ENCODE results near the gene CYB561D1.

CYB561D1 gene

GRCh38 chr1:109513110-109513710, 19.3 kb downstream of the CYB561D1 start:
- no peak overlapping the region for H3K4me3 ChIP-seq (replicated peaks; ENCODE audit: low read depth, low read length)
- H3K27me3 ChIP-seq (replicated peaks; ENCODE audit: control insufficient read depth, insufficient read depth, low read length): no peaks in the 10 kb centered on the region
- TF ChIP-seq CTCF (IDR thresholded peaks at IDR 0.05; ENCODE audit: insufficient read depth, low read length, poor library complexity, severe bottlenecking): no peak
- no peaks in the 10 kb centered on the region for H3K36me3 ChIP-seq (ENCODE audit: control insufficient read depth, insufficient read depth, low read length)
- DNase-seq (ENCODE audit: extremely low read depth, insufficient read length): no peak

DNA sequence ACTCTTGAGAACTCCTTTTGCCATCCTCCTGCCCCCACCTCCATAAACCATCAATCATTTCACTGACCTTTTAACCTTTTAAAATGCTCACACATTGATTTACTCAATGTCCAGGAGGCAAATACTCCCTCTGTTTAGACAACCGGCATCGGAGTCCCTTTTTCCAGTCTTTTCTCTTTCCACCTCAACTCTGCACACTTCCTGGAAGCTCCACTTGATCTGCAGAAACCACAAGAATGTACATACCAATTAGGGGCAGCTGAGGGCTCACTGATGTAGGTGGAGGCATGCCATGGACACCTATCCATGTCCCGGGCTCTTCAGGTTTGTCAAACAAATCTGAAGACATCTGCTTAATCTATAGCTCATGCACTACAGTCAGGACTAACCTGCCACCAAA, 21.0 kb downstream of the CYB561D1 start:
- DNase-seq (ENCODE audit: extremely low read depth, insufficient read length): no peak
- no peak for TF ChIP-seq CTCF (IDR thresholded peaks at IDR 0.05; ENCODE audit: insufficient read depth, low read length, poor library complexity, severe bottlenecking)
- H3K27me3 ChIP-seq (replicated peaks; ENCODE audit: control insufficient read depth, insufficient read depth, low read length): no peaks in the 10 kb centered on the region
- no peaks in the 10 kb centered on the region for H3K36me3 ChIP-seq (ENCODE audit: control insufficient read depth, insufficient read depth, low read length)
- H3K4me3 ChIP-seq (replicated peaks; ENCODE audit: low read depth, low read length): no peak overlapping the region

- H3K27me3 ChIP-seq (replicated peaks; ENCODE audit: control insufficient read depth, insufficient read depth, low read length): no peaks in the 10 kb centered on the region
- TF ChIP-seq CTCF (IDR thresholded peaks at IDR 0.05; ENCODE audit: insufficient read depth, low read length, poor library complexity, severe bottlenecking): no peak
- no peak overlapping the region for H3K4me3 ChIP-seq (replicated peaks; ENCODE audit: low read depth, low read length)
- no peak for DNase-seq (ENCODE audit: extremely low read depth, insufficient read length)
- H3K36me3 ChIP-seq (ENCODE audit: control insufficient read depth, insufficient read depth, low read length): no peaks in the 10 kb centered on the region
Measured at GRCh38 chr1:109516872-109517271, 23.0 kb downstream of the CYB561D1 start.

- no peaks in the 10 kb centered on the region for H3K36me3 ChIP-seq (ENCODE audit: control insufficient read depth, insufficient read depth, low read length)
- no peaks in the 10 kb centered on the region for H3K27me3 ChIP-seq (replicated peaks; ENCODE audit: control insufficient read depth, insufficient read depth, low read length)
- DNase-seq (ENCODE audit: extremely low read depth, insufficient read length): no peak
- no peak overlapping the region for H3K4me3 ChIP-seq (replicated peaks; ENCODE audit: low read depth, low read length)
- no peak for TF ChIP-seq CTCF (IDR thresholded peaks at IDR 0.05; ENCODE audit: insufficient read depth, low read length, poor library complexity, severe bottlenecking)
Measured at GRCh38 chr1:109517337-109517736, 23.4 kb downstream of the CYB561D1 start.

DNA sequence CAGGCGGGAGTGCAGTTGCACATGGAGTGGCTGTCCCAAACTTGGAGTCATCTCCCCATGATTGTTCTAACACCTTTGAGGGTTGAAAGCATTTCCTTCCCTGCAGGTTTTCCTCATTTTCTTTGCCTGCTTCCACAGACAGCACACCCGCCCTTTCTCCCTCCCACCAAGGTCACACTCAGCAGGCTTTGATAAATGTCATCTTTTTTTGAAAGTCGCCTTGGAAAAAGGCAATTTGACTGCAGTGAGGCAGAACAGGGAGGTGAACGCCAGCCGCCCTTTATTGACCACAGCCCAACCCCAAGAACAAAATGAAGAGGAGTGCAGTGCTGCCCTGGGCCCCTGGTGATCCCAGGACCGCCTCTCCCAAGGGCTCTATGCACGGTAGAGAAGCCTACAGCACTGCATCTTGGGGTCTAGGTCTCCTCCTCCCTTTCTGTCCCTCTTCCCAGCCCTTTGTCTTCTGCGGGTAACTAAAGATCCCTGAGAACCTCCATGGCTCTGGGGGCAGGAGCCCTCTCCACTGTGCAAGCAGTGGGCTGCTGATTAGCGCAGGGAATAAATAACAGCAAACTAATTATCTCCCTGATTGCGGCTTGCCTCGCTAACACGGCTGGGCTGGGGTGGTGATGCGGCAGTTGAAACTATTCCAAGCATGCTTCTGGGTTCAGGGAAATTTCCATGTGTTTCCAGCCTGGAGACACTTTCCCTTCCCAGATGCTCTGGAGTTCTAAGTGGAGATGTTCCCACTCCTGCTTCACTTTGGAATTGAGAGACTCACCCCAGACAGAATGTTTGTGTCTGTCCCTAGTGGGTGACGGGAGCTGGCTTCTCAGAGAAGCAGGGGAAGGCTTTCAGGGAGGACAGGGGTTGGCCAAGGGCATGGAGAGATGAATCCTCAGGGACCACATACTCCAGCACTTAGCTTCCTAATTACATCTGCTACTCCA, 27.4 kb downstream of the CYB561D1 start:
- no peaks in the 10 kb centered on the region for H3K36me3 ChIP-seq (ENCODE audit: control insufficient read depth, insufficient read depth, low read length)
- no peaks in the 10 kb centered on the region for H3K27me3 ChIP-seq (replicated peaks; ENCODE audit: control insufficient read depth, insufficient read depth, low read length)
- no peak for DNase-seq (ENCODE audit: extremely low read depth, insufficient read length)
- no peak for TF ChIP-seq CTCF (IDR thresholded peaks at IDR 0.05; ENCODE audit: insufficient read depth, low read length, poor library complexity, severe bottlenecking)
- no peak overlapping the region for H3K4me3 ChIP-seq (replicated peaks; ENCODE audit: low read depth, low read length)
